HG03064 (cell line): ENCODE data around the gene ZNF334.
A peak's percentile ranks its signal among the peaks of the same experiment; 100 is the strongest.

Experiments used
- ATAC-seq: cut with Tn5 transposase; IDR thresholded peaks from one replicate; pipeline ENCODE4 v1.9.1; 2021; ENCODE audit warnings: low read depth; ENCODE audit not compliant: unreplicated experiment

ZNF334 gene

GRCh38 chr20:46512943-46513844, at the start of gene ZNF334:
ZNF334 (minus strand) TSS chr20:46513559; CDS start chr20:46512102, 1,457 bp downstream.
- ATAC-seq = no peak

GRCh38 chr20:46562373-46563169, 49.2 kb upstream of the ZNF334 start:
- no peak for ATAC-seq

GRCh38 chr20:46562009-46562372, 48.6 kb upstream of the ZNF334 start:
- ATAC-seq = no peak

- ATAC-seq = no peak
Measured at GRCh38 chr20:46559685-46560440, 46.5 kb upstream of the ZNF334 start.

GRCh38 chr20:46559001-46559400, 45.6 kb upstream of the ZNF334 start:
- no peak for ATAC-seq

- no peak for ATAC-seq
Measured at GRCh38 chr20:46558511-46558959, 45.2 kb upstream of the ZNF334 start.

GRCh38 chr20:46557231-46557956, 44.0 kb upstream of the ZNF334 start:
- ATAC-seq = no peak

GRCh38 chr20:46555370-46555956, 42.1 kb upstream of the ZNF334 start:
- no peak for ATAC-seq

GRCh38 chr20:46554828-46555227, 41.5 kb upstream of the ZNF334 start:
- ATAC-seq = no peak

GRCh38 chr20:46553926-46554325, 40.6 kb upstream of the ZNF334 start:
- no peak for ATAC-seq

GRCh38 chr20:46552460-46553420, 39.4 kb upstream of the ZNF334 start:
- ATAC-seq = peak; percentile 65

- no peak for ATAC-seq
Measured at GRCh38 chr20:46551522-46552381, 38.4 kb upstream of the ZNF334 start.

GRCh38 chr20:46550461-46550860, 37.1 kb upstream of the ZNF334 start, which contains the start of gene OCSTAMP:
OCSTAMP (minus strand) TSS chr20:46550654; CDS start chr20:46550560, 94 bp downstream.
- ATAC-seq = no peak

GRCh38 chr20:46549188-46549972, 36.0 kb upstream of the ZNF334 start:
- no peak for ATAC-seq

GRCh38 chr20:46548688-46549087, 35.3 kb upstream of the ZNF334 start:
- ATAC-seq = no peak

- ATAC-seq = no peak
Measured at GRCh38 chr20:46547995-46548394, 34.6 kb upstream of the ZNF334 start.

- ATAC-seq = no peak
Measured at GRCh38 chr20:46546936-46547335, 33.6 kb upstream of the ZNF334 start.
